Testis (tissue), 2 donors: ENCODE results near the gene RPS18.

Source experiments
- CTCF ChIP-seq, 3 experiments: fragments of 450-650 bp in 2 of 3; fragments of 200-600 bp in 1 of 3; sonication (generic) in 1 of 3; IDR thresholded peaks; one replicate each; pipeline ENCODE4 v1.5.1; 2016 to 2019; ENCODE audit warnings: antibody characterized with exemption in 3 of 3, mild to moderate bottlenecking in 2 of 3, moderate library complexity in 1 of 3
- POLR2A ChIP-seq: fragments of 450-650 bp; IDR thresholded peaks from one replicate; pipeline ENCODE4 v1.6.1; 2017; ENCODE audit warnings: antibody characterized with exemption, mild to moderate bottlenecking, moderate library complexity

DNA sequence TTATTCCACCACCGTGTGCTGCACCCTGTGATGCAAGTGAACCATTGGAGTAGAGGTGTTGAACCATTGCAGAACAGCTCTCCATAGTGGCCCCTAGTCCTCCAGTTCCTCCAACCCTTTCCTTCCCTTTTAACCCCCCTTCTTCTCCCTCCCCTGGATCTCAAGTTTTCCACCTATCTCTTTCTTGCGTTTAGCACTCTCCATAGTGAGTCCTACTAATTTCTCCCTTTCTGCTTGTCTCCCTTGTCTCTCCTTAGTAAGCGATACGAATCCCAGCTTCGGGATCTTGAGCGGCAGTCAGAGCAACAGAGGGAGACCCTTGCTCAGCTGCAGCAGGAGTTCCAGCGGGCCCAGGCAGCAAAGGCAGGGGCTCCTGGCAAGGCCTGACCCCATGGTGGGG, 18.6 kb downstream of the RPS18 start:
- TF ChIP-seq POLR2A (no peak), CTCF (IDR thresholded peaks at IDR 0.05) (no peak)
